HG03280 (cell line): ENCODE measurements around the gene ABHD2.
"Not testable (repeated sequence)": the region's sequence is repeated elsewhere in the genome, so short reads cannot be mapped to it uniquely, and the experiment has no call there.

ENCODE experiments used
- ATAC-seq: cut with Tn5 transposase; IDR thresholded peaks from one replicate; pipeline ENCODE4 v1.9.1; 2021; ENCODE audit warnings: mild to moderate bottlenecking, moderate library complexity; ENCODE audit not compliant: unreplicated experiment

ABHD2 gene

GRCh38 chr15:89136818-89137772 is 48.8 kb downstream of the ABHD2 start:
- ATAC-seq = no peak

DNA sequence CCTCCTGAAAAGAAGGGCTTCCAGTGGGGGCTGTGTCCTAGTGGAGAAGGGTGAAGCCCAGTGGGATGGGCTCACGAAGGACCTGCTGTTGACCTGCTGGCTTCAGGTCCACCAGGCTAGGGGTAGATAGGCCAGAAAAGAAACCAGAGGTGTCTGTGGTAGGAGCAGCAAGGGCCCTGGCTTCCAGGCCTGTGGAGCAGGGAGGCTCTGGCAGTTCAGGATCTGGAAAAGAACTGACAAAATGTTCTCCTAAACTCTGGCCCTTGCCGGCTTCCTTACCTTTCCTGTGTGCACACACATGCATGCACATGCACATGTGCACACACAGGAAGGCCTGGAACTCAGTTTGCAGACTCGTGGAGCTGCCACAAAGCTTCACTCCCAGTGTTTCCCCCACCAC is 49.7 kb downstream of the ABHD2 start:
- ATAC-seq = no peak

DNA sequence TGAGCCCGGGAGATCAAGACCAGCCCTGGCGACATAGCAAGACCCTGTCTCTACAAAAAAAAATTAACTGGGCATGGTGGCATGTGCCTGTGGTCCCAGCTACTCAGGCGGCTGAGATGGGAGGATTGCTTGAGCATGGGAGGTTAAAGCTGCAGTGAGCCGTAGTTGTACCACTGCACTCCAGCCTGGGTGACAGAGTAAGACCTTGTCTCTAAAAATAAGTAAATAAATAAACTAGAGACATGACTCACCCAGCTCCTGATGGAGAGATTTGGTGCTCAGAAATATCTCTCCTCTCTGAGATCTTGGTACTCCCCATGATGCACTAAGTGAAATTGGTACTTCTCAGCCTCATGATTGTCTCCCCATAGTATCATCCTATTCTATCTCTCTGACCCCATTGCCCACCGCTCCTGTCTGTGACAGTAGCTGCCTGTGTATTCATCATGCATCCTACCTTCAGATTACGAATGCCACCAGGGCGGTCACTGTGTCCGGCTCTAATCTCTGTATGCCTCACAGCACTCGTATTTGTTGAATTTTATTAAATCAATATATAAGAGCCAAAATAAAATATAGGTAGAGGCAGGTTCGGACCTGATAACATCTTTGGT is 50.9 kb downstream of the ABHD2 start:
- ATAC-seq = no peak

DNA sequence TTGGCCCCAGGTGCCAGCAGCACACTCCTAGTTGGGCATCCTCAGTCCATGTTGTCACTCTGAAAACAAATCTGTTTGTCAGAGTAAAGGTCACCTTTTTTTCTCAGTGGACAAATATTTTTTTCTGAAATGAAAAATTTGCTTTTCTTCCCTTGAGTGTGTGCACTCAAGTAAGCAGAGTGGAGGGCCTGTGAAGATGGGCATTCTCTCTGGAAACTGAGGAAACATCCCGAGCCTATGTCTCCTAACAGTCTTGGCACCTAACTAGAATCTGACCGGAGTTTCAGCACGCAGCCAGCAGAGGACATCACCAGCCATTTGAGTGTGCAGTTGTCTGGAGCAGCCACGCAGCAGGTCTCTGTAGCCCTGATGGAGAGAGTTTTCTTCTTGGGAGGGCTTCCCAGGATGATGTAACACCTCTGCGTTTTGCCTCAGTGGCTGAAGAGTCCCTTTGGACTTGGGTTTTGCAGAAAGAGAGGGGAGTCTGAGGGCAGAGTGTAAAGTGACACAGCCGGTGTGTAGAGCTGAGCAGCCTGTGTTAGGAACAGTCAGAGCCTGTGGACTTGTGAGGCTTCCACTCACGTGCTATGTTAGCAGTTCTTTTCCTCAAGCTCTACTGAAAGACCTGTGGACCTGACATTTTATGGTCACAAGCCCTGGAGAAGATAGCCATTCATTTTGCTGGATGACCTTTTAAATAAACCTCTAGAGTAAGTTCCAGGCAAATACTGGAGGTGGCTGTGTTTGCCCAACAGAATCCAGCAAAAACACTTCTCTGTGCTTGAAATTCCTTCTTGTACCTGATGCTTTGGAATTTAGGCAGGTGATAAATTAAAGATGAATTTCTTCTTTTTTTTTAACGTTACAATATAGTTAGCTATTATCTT is 51.6 kb downstream of the ABHD2 start:
- ATAC-seq = no peak

GRCh38 chr15:89140595-89140994 is 52.3 kb downstream of the ABHD2 start:
- ATAC-seq = no peak

- not testable (repeated sequence) for ATAC-seq
Observed at GRCh38 chr15:89141159-89141558, 52.9 kb downstream of the ABHD2 start.

DNA sequence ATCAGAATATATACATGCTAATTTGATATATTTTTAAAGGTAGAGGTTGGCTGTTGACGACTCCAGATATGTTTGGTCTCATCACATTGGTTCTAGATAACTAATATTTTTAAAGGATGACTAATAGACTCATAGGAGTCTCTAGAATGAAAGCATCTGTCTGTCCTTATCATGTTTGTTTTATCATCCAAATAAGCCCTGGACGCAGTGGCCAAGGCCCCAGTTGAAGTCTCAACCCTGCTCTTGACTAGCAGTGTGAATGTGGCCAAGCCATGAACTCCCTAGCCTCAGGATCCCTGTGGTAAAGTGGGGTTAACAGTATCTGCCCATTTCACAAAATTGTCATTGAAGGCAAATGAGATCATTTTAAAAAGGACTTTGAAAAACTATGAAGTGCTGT is 53.6 kb downstream of the ABHD2 start:
- ATAC-seq = no peak

- ATAC-seq = no peak
Observed at GRCh38 chr15:89142423-89142822, 54.2 kb downstream of the ABHD2 start.

- no peak for ATAC-seq
Observed at GRCh38 chr15:89143503-89144162, 55.4 kb downstream of the ABHD2 start.

- no peak for ATAC-seq
Observed at GRCh38 chr15:89144491-89144890, 56.2 kb downstream of the ABHD2 start.

- ATAC-seq = no peak
Observed at GRCh38 chr15:89146366-89146765, 58.1 kb downstream of the ABHD2 start.

- ATAC-seq = no peak
Observed at GRCh38 chr15:89148126-89148525, 59.9 kb downstream of the ABHD2 start.

DNA sequence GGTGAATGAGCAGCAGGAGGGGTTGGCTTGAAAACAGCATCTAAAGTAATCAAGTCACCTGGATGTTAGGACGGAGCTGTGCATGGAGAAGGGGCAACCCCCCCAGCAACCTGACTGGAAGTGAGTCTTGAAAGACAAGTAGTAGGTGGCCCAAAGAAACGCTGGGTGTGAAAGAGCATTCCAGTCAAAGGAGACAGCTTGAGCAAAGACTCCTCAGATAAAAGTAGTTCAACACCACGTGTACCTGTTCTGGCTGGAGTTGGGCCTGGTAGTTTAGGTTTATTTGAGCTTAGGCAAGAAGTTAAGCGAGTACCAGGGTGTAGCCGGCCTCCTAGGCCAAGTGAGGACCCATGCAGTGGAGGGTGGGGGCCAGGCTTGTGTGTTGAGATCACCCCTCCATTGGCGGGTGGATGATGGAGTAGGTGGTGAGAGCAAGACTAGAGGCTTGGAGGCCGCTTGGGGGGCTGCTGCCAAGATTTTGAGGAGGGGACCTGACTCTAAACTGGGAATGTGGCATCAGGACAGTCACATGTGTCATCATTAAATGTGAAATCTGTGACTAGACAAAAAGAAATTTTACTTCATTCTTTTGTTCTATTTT is 61.3 kb downstream of the ABHD2 start:
- ATAC-seq = no peak

DNA sequence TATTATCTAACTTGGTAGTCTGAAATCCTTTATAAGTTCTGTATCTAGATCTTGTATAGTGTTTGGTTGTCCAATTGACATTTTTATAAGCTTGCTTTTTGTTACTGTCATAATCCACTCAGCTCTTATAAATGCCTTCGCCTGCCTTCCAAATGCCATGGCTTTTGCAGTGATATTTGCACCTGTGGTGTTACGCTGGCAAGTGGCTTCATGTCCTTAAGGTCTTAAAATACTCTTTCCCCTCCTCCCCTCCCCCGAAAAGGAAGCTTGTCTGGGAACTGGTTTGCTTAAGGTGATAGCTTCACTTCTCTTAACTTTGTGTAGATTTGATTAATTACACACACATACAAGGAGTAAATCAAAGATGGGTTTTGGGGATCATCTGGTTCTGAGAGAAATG is 62.0 kb downstream of the ABHD2 start:
- ATAC-seq = no peak

DNA sequence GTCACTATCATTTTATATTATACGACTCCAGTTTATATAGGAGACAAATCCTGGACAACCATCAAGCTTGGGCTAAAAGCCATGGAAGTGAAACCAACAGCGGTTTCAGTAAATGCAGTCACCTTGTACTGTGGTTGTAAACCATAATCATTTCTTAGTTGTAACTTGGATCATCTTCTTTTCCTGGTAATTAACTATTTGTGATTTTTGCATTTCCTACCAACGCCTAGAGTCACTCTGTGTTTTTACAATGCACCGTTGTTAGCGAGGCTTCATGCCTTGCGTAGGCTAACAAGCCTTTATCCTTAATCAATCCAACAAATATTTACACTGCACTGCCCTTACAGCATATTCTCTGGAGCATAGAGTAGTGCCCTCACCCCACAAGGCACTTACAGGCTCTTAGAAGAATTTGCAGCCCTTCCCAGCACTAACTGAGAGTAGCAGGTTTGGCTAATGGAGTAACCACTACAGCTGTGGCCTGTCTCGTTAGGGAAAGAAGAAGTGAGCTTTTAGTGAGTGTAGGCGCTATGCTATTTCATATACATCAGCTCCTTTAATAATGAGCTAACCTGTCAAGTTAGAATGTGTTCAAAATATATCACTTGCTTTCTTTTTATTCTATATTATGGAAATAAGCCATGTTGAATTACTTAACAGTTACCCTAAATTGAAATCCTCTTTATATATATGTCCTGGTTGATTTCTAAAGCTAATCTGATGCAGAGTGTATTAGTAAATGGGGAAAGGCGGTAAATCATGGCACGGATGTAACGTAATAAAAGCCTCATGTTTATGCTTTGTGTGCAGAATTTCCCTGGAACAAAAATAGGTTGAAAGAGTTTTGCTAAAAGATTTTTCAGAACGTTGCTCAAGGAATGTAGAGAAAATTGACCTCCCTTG is 62.8 kb downstream of the ABHD2 start:
- ATAC-seq = no peak

DNA sequence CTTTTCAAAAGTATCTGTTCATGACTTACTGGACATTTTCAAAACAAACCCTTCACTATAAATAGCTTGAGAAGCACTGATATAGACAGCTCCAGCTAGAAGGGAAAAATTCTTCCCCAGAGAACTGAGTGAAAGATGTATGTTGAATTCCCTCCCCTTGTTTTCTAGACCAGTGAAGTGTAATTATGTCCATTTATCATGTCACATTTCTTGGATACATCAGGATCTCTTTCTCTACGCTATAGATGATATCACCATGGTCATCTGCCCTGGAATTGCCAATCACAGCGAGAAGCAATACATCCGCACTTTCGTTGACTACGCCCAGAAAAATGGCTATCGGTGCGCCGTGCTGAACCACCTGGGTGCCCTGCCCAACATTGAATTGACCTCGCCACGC is 66.9 kb downstream of the ABHD2 start:
- no peak for ATAC-seq

DNA sequence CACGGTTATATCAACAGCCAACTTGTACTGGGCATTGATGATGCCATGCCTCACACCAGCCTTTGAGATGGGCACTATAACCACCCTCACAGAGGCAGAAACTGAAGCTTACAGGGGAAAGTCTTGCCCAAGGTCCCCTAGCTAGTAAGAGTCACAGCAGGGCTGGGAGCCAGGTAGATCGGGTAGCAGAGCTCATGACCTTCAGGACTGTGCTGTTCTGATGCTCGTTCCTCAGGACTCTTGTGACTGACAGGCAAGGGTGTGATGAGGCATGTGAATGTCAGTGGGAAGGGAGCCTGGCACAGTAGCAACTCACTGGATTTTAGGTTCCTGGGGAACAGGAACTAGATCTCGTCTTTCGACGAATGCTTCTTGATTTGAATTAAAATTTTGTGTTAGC is 67.4 kb downstream of the ABHD2 start:
- no peak for ATAC-seq

GRCh38 chr15:89157061-89157460 is 68.8 kb downstream of the ABHD2 start:
- ATAC-seq = no peak

GRCh38 chr15:89157918-89158564 is 69.8 kb downstream of the ABHD2 start:
- no peak for ATAC-seq
